A549 (cell line): Measurements from ENCODE around the gene DUSP3. TPM values are rescaled to one million over a fixed set of nuclear protein-coding genes. Genes with fewer than 3 reads are reported as not detected.
A peak's percentile ranks its signal among the peaks of the same experiment; 100 is the strongest.

Experiments used
- ATAC-seq, 2 experiments: fragments of 200-7000 bp in 1 of 2; fragments of >200 bp in 1 of 2; cut with Nextera tagmentation in 1 of 2; cut with Tn5 transposase in 1 of 2; 3 replicates each; pipeline versions ENCODE4 v1.8.0 to v1.9.1; 2018 to 2020; ENCODE audit warnings: mild to moderate bottlenecking in 1 of 2, moderate library complexity in 1 of 2
- CTCF ChIA-PET: fragments of 300-600 bp; sonication (Branson Sonifier 250); formaldehyde crosslinking; extraction: SDS; loops from one replicate; lab custom pipeline; 2021; ENCODE audit warnings: antibody characterized with exemption, inconsistent platforms; lab: Yijun Ruan, JAX
- POLR2A ChIA-PET: fragments of 350-600 bp; formaldehyde crosslinking; extraction: SDS; loops from one replicate; lab custom pipeline; 2021; ENCODE audit warnings: antibody characterized with exemption, inconsistent platforms; lab: Yijun Ruan, JAX
- DNase-seq, 2 experiments: peaks; one replicate each; pipeline versions ENCODE4 v3.0.0 to v3.0.0-alpha.2; 2011 to 2016; ENCODE audit warnings: low read depth in 1 of 2, low spot score in 1 of 2
- FAIRE-seq: peaks from 2 replicates; lab custom pipeline; 2011; peaks lifted over from hg19 to GRCh38; lab: Jason Lieb, UNC
- H3K27ac ChIP-seq, 2 experiments: fragments of >200 bp; sonication (Bioruptor Twin); formaldehyde crosslinking; 3 replicates each; pipeline ENCODE4 v1.5.1; 2016 to 2017
- H3K4me1 ChIP-seq: fragments of >200 bp; sonication (Bioruptor Twin); formaldehyde crosslinking; 3 replicates; pipeline ENCODE4 v1.6.1; 2016
- H3K4me2 ChIP-seq: fragments of >200 bp; sonication (Bioruptor Twin); formaldehyde crosslinking; 3 replicates; pipeline ENCODE4 v1.6.1; 2016
- H3K4me3 ChIP-seq: fragments of >200 bp; sonication (Bioruptor Twin); formaldehyde crosslinking; 3 replicates; pipeline ENCODE4 v1.5.1; 2016
- H3K9me3 ChIP-seq: fragments of >200 bp; sonication (Bioruptor Twin); formaldehyde crosslinking; 3 replicates; pipeline ENCODE4 v1.6.1; 2016
- CBX2 ChIP-seq: fragments of 200-600 bp; sonication (generic); IDR thresholded peaks from 2 replicates; pipeline ENCODE4 v1.6.1; 2016; ENCODE audit warnings: low read depth, mild to moderate bottlenecking, borderline replicate concordance
- EHF ChIP-seq: fragments of 250-450 bp; sonication (Bioruptor Pico); IDR thresholded peaks from 2 replicates; pipeline ENCODE4 v1.5.0; 2020; ENCODE audit warnings: mild to moderate bottlenecking
- EHMT2 ChIP-seq: fragments of 200-600 bp; sonication (generic); IDR thresholded peaks from 2 replicates; pipeline ENCODE4 v1.6.1; 2016; ENCODE audit warnings: antibody characterized with exemption, low read depth, mild to moderate bottlenecking, moderate library complexity
- EP300 ChIP-seq, 2 experiments: fragments of >200 bp; sonication (Bioruptor Twin); formaldehyde crosslinking; IDR thresholded peaks; 2 replicates in 1 of 2; 3 replicates in 1 of 2; pipeline ENCODE4 v1.6.1; 2016 to 2017
- FOSL2 ChIP-seq, 2 experiments: fragments of 450-650 bp in 1 of 2; fragments of >200 bp in 1 of 2; sonication (Bioruptor Twin) in 1 of 2; formaldehyde crosslinking; IDR thresholded peaks; 2 replicates each; pipeline versions ENCODE4 v1.5.0 to v1.6.1; 2016 to 2020; ENCODE audit warnings: mild to moderate bottlenecking in 1 of 2, moderate library complexity in 1 of 2
- GATA3 ChIP-seq: IDR thresholded peaks from 2 replicates; pipeline ENCODE4 v1.6.1; 2012; ENCODE audit warnings: borderline replicate concordance
- HEYL ChIP-seq: fragments of 250-450 bp; sonication (Bioruptor Pico); IDR thresholded peaks from 2 replicates; pipeline ENCODE4 v1.8.0; 2021; ENCODE audit warnings: mild to moderate bottlenecking, moderate library complexity
- HOXB13 ChIP-seq: fragments of 250-450 bp; sonication (Bioruptor Pico); IDR thresholded peaks from 2 replicates; pipeline ENCODE4 v1.5.0; 2020; ENCODE audit warnings: low read depth, mild to moderate bottlenecking, moderate library complexity
- MAFK ChIP-seq: fragments of 450-650 bp; IDR thresholded peaks from 2 replicates; pipeline ENCODE4 v1.6.1; 2014; ENCODE audit not compliant: partially characterized antibody
- MAZ ChIP-seq: fragments of 150-350 bp; IDR thresholded peaks from 2 replicates; pipeline ENCODE4 v1.6.1; 2014; ENCODE audit warnings: antibody characterized with exemption, low read depth, low read length, borderline replicate concordance
- NFE2L2 ChIP-seq: fragments of 150-350 bp; conservative IDR thresholded peaks from 2 replicates; pipeline ENCODE4 v1.6.1; 2014; ENCODE audit warnings: low read length
- NR3C1 ChIP-seq: fragments of >200 bp; sonication (Bioruptor Twin); formaldehyde crosslinking; IDR thresholded peaks from 3 replicates; pipeline ENCODE4 v1.6.1; 2017
- POLR2AphosphoS2 ChIP-seq: conservative IDR thresholded peaks from 2 replicates; pipeline ENCODE4 v1.6.1; 2012; ENCODE audit warnings: low read length, improper control_type of control experiment, inconsistent platforms
- RCOR1 ChIP-seq: fragments of 150-350 bp; IDR thresholded peaks from 2 replicates; pipeline ENCODE4 v1.6.1; 2014; ENCODE audit warnings: antibody characterized with exemption, low read length, low read depth
- TP53 ChIP-seq: fragments of 250-450 bp; sonication (Bioruptor Pico); IDR thresholded peaks from 2 replicates; pipeline ENCODE4 v1.5.0; 2021; ENCODE audit warnings: mild to moderate bottlenecking, moderate library complexity
- ZFP36 ChIP-seq: fragments of 450-650 bp; IDR thresholded peaks from 2 replicates; pipeline ENCODE4 v1.6.1; 2014; ENCODE audit warnings: borderline replicate concordance; ENCODE audit not compliant: partially characterized antibody
- ZNF302 ChIP-seq: fragments of 250-450 bp; sonication (Bioruptor Pico); IDR thresholded peaks from 2 replicates; pipeline ENCODE4 v1.9.0; 2021; ENCODE audit warnings: inconsistent platforms, mild to moderate bottlenecking, moderate library complexity
- ZSCAN20 ChIP-seq: fragments of 250-450 bp; sonication (Bioruptor Pico); IDR thresholded peaks from 2 replicates; pipeline ENCODE4 v1.8.0; 2022; ENCODE audit warnings: mild to moderate bottlenecking, moderate library complexity
- WGBS: methylation state at CpG from one replicate; pipeline ENCODE4 v1.1.6; 2017; ENCODE audit errors: missing lambda C conversion rate; 5-methylcytosine and 5-hydroxymethylcytosine counted together
- polyA plus RNA-seq, 4 experiments: library from polyadenylated mRNA; depleted of rRNA in 3 of 4; stranded (reverse); fragments of >200 nt; fragmentation: RNase III in 1 of 4; extraction: RNeasy Plus Mini Kit Qiagen cat#74134 plus additional on column Dnase treatment in 1 of 4; gene quantifications; 2 replicates in 3 of 4; 3 replicates in 1 of 4; pipeline ENCODE4 v1.2.3, GENCODE V29; 2011 to 2017
- TF ChIP-seq, protein P1 (sequence below): IDR thresholded peaks from 2 replicates; pipeline ENCODE4 v1.6.1; 2012; ENCODE audit warnings: low read depth, borderline replicate concordance
- TF ChIP-seq, protein P2 (sequence below): IDR thresholded peaks from 2 replicates; pipeline ENCODE4 v1.6.1; 2012
- TF ChIP-seq, protein P3 (sequence below): fragments of >200 bp; sonication (Bioruptor Twin); formaldehyde crosslinking; IDR thresholded peaks from 3 replicates; pipeline ENCODE4 v1.6.1; 2016
- TF ChIP-seq, protein P4 (sequence below): IDR thresholded peaks from 2 replicates; pipeline ENCODE4 v1.6.1; 2012
- TF ChIP-seq, protein P5 (sequence below): fragments of 250-450 bp; sonication (Bioruptor Pico); IDR thresholded peaks from 2 replicates; pipeline ENCODE4 v1.5.0; 2021; ENCODE audit warnings: mild to moderate bottlenecking, moderate library complexity, borderline replicate concordance

DUSP3 gene
- polyA plus RNA-seq, 2 of the 4 experiments (the other 2 are of a cell fraction): 60.0 to 62.2 TPM

DNA sequence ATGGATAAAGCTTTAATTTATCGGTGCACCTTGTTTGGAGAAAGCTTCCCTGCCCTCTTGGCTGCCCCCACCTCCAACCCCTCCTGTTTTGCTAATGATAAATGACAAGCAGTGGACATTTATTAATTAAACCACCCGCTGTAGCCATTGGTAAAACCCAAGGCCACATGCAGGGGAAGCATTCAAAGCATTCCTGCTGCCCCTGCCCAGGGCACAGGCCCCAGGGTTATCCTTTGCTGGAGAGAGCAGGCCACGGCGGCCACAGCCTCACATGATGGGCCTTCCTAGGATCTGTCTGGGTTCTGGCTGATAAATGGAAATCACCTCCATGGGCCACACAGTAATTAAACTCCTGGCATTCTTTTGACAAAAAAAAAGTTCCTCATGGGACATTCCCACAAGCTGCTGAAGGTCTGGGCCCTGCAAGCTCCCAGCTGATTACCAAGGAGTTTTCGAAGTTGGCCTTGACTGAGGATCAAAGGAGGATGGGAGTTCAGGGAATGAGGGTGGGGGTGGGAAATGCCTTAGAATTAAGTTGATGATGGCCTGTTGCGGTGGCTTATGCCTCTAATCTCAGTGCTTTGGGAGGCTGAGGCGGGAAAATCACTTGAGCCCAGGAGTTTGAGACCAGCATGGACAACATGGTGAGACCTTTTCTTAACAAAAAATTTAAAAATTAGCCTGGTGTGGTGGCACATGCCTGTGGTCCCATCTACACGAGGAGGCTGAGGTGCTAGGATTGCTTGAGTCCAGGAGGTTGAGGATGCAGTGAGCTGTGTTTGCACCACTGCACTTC, 55.7 kb downstream of the DUSP3 start:
- H3K4me3 ChIP-seq: no peak overlapping the region
- FAIRE-seq (no peak), ATAC-seq (no peak), DNase-seq (no peak)
- peak overlapping the region; percentile 93 to 95 for H3K27ac ChIP-seq
- no peak for TF ChIP-seq ZSCAN20
- TF ChIP-seq, protein P1, sequence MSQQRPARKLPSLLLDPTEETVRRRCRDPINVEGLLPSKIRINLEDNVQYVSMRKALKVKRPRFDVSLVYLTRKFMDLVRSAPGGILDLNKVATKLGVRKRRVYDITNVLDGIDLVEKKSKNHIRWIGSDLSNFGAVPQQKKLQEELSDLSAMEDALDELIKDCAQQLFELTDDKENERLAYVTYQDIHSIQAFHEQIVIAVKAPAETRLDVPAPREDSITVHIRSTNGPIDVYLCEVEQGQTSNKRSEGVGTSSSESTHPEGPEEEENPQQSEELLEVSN: peak; percentile 54; the same call in 1 of the 2 replicates
- TF ChIP-seq, protein P2, sequence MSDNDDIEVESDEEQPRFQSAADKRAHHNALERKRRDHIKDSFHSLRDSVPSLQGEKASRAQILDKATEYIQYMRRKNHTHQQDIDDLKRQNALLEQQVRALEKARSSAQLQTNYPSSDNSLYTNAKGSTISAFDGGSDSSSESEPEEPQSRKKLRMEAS: 0 out of 2 replicates have a peak, but pooled peaks have one; percentile 8
- 0 out of 2 replicates have a peak, but pooled peaks have one; percentile 36 for TF ChIP-seq HOXB13 (CRISPR knock-in tag)
- H3K4me2 ChIP-seq: peak overlapping the region; percentile 39; the same call in 2 of the 3 replicates
- WGBS: 88% methylated on average over 8 of the region's 8 CpGs
- peaks cover 55% of the 10 kb centered on the region for H3K4me1 ChIP-seq
- no peaks in the 10 kb centered on the region for H3K9me3 ChIP-seq
- CTCF ChIA-PET: interaction anchor here (0.6 to 13.9 kb wide), 7 partner anchors 11 to 239 kb away, joined by 3 to 180 read pairs (median 4); partner anchors contain the start of genes DHX8 and SOST
- POLR2A ChIA-PET: no interaction called here

DNA sequence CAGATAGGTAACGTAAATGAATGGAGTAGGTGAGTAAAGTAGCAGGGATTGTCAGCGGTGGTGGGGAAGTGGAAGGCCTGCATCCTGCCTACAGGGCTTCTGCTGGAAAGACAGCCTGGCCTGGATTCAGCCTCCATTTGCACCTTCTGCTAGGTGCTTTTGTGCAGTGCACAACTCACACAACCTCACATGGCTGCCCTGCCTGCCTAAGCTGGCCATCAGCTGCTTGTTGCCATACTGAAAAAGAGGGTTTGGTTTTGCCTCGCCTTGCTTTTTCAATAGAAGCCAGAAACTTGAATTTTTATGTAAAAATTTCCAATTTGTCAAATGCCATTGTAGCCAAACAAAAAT, 56.5 kb downstream of the DUSP3 start:
- WGBS: 99% methylated on average over 3 of the region's 3 CpGs
- ATAC-seq (no peak), DNase-seq (no peak), FAIRE-seq (no peak)
- ChIA-PET POLR2A (no interaction called here), CTCF (interaction anchor here (1.1 to 13.9 kb wide), 6 partner anchors 33 to 238 kb away, joined by 3 to 180 read pairs (median 4); partner anchors contain the start of genes DHX8 and SOST)
- Histone ChIP-seq H3K4me3 (no peak overlapping the region), H3K4me2 (no peak overlapping the region; the same call in 1 of the 3 replicates), H3K9me3 (no peaks in the 10 kb centered on the region), H3K4me1 (peaks cover 63% of the 10 kb centered on the region), H3K27ac (peak overlapping the region; percentile 93 to 95)
- TF ChIP-seq RCOR1 (no peak), HEYL (0 out of 2 replicates have a peak, but pooled peaks have one; percentile 5)

DNA sequence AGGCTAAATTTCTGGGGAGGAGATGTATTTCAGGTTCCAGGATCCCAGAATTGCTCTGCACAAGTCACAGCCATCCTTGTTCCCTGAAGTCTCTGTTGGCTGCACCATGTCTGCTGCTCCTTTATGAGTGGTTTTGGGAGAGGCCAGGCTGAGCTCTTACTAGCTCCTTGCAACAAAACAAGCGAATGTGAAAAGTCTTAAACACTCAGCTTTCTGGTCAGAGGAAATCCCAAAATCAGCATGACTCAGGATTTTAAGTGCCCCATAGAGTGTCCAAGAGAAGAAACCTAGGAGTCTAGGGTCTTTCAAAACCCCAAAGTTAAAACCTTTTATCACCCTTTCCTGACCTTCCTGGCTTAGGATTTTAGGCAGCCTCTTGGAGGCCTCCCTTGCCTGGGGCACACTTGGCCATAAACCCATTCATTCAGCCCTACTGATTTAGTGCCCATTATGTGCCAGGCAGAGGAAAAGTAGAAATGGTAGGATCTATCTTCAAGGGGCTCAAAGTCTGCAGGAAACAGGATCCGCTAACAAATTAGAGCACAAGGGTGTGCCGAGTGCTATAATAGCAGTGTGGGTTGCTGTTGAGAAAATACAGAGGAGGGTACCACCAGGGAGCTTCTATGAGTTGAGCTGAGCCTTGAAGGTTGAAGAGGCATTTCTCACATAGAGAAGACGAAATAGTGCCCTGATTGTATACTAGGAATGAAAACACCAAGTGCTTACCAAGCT, 57.1 kb downstream of the DUSP3 start:
- ATAC-seq: peak in 1 of 2 experiments; percentile 39; a peak in 3 of 6 replicates
- TF ChIP-seq EHF (CRISPR knock-in tag): 0 out of 2 replicates have a peak, but pooled peaks have one; percentile 48
- TF ChIP-seq EHMT2: no peak
- TF ChIP-seq, protein P3, sequence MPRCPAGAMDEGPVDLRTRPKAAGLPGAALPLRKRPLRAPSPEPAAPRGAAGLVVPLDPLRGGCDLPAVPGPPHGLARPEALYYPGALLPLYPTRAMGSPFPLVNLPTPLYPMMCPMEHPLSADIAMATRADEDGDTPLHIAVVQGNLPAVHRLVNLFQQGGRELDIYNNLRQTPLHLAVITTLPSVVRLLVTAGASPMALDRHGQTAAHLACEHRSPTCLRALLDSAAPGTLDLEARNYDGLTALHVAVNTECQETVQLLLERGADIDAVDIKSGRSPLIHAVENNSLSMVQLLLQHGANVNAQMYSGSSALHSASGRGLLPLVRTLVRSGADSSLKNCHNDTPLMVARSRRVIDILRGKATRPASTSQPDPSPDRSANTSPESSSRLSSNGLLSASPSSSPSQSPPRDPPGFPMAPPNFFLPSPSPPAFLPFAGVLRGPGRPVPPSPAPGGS: no peak
- TF ChIP-seq CBX2: no peak
- TF ChIP-seq, protein P4, sequence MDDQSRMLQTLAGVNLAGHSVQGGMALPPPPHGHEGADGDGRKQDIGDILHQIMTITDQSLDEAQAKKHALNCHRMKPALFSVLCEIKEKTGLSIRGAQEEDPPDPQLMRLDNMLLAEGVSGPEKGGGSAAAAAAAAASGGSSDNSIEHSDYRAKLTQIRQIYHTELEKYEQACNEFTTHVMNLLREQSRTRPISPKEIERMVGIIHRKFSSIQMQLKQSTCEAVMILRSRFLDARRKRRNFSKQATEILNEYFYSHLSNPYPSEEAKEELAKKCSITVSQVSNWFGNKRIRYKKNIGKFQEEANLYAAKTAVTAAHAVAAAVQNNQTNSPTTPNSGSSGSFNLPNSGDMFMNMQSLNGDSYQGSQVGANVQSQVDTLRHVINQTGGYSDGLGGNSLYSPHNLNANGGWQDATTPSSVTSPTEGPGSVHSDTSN: no peak
- TF ChIP-seq NR3C1: no peak
- TF ChIP-seq HEYL: 0 out of 2 replicates have a peak, but pooled peaks have one; percentile 14
- no peak for TF ChIP-seq EP300 (IDR thresholded peaks at IDR 0.05)
- TF ChIP-seq, protein P5, sequence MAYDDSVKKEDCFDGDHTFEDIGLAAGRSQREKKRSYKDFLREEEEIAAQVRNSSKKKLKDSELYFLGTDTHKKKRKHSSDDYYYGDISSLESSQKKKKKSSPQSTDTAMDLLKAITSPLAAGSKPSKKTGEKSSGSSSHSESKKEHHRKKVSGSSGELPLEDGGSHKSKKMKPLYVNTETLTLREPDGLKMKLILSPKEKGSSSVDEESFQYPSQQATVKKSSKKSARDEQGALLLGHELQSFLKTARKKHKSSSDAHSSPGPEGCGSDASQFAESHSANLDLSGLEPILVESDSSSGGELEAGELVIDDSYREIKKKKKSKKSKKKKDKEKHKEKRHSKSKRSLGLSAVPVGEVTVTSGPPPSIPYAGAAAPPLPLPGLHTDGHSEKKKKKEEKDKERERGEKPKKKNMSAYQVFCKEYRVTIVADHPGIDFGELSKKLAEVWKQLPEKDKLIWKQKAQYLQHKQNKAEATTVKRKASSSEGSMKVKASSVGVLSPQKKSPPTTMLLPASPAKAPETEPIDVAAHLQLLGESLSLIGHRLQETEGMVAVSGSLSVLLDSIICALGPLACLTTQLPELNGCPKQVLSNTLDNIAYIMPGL: no peak
- TF ChIP-seq GATA3: no peak
- no peak for TF ChIP-seq POLR2AphosphoS2
- TF ChIP-seq MAZ: no peak
- peak; percentile 84 for TF ChIP-seq NFE2L2
- TF ChIP-seq, protein P2: 0 out of 2 replicates have a peak, but pooled peaks have one; percentile 5
- TF ChIP-seq ZNF302 (CRISPR knock-in tag): peak; percentile 58; the same call in 1 of the 2 replicates
- peak; percentile 77; the same call in 1 of the 2 replicates for TF ChIP-seq TP53 (CRISPR knock-in tag)
- no peak for TF ChIP-seq FOSL2 (IDR thresholded peaks at IDR 0.05)
- peak; percentile 29; the same call in 1 of the 2 replicates for TF ChIP-seq FOSL2 (CRISPR knock-in tag; IDR thresholded peaks at IDR 0.05)
- peak; percentile 94 for TF ChIP-seq MAFK
- no peak for TF ChIP-seq ZFP36

More for the DNA sequence above, 57.1 kb downstream of the DUSP3 start:
- Histone ChIP-seq H3K4me1 (peaks cover 68% of the 10 kb centered on the region), H3K27ac (peak overlapping the region; percentile 93 to 95), H3K4me2 (peak overlapping the region; percentile 94), H3K9me3 (no peaks in the 10 kb centered on the region), H3K4me3 (peak overlapping the region; percentile 53)
- peak; percentile 84 for FAIRE-seq
- CTCF ChIA-PET: interaction anchor here (1.1 to 13.9 kb wide), 6 partner anchors 34 to 238 kb away, joined by 3 to 180 read pairs (median 4); partner anchors contain the start of genes DHX8 and SOST
- POLR2A ChIA-PET: interaction anchor here (0.6 kb wide), 2 partner anchors 19 to 40 kb away, joined by 3 to 7 read pairs; no protein-coding TSS in a partner anchor
- DNase-seq: peak in 1 of 2 experiments; percentile 75
- 72% methylated on average over 4 of the region's 4 CpGs for WGBS
